ENCODE results near the gene UTS2B.

The UTS2B gene

GRCh38 chr3:191260431-191261303, 69.7 kb downstream of the UTS2B start:
- no peak overlapping the region for H3K27ac ChIP-seq
- TF ChIP-seq, protein P1, sequence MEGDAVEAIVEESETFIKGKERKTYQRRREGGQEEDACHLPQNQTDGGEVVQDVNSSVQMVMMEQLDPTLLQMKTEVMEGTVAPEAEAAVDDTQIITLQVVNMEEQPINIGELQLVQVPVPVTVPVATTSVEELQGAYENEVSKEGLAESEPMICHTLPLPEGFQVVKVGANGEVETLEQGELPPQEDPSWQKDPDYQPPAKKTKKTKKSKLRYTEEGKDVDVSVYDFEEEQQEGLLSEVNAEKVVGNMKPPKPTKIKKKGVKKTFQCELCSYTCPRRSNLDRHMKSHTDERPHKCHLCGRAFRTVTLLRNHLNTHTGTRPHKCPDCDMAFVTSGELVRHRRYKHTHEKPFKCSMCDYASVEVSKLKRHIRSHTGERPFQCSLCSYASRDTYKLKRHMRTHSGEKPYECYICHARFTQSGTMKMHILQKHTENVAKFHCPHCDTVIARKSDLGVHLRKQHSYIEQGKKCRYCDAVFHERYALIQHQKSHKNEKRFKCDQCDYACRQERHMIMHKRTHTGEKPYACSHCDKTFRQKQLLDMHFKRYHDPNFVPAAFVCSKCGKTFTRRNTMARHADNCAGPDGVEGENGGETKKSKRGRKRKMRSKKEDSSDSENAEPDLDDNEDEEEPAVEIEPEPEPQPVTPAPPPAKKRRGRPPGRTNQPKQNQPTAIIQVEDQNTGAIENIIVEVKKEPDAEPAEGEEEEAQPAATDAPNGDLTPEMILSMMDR (conservative IDR thresholded peaks at IDR 0.05): no peak

DNA sequence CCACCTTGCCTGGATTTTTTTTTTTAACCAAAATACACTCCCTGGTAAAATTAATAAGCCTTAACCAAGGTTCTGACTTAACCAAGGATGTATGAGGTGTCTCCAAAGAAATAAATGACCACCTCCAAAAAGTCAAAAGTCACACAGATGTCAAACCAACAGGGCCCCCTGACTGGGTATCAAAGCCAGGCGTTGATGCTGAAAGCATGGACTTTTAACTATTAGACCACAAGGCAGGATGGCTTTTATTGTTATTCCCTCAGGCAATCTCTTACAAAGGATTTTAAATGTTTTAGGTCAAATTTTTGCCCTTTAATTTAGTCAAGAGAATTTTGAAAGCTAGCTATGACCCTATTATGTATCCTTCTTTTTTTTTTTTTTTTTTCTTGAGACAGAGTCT, 70.8 kb downstream of the UTS2B start:
- TF ChIP-seq, protein P1 (conservative IDR thresholded peaks at IDR 0.05): no peak
- H3K27ac ChIP-seq: no peak overlapping the region

DNA sequence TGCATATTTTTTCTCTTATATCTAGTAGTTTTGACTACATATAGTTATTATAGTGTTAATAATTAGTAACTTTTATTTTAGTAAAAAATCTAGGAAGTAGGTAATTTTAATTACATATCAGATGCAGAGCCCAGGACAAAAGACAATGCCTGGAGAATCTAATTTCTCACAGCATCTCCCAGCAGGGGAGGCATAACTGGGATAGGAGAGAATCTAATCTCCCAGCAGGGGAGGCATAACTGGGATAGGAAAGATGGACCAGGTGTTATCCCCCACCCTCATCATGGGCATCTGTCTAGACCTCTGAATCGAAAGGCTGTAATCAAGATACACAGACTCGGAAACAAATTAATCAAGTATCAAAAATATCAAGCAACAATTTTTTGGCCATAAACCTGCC, 73.0 kb downstream of the UTS2B start:
- no peak overlapping the region for H3K27ac ChIP-seq
- TF ChIP-seq, protein P1 (conservative IDR thresholded peaks at IDR 0.05): no peak

- TF ChIP-seq, protein P1 (conservative IDR thresholded peaks at IDR 0.05): no peak
- no peak overlapping the region for H3K27ac ChIP-seq
Observed at GRCh38 chr3:191256405-191256804, 73.9 kb downstream of the UTS2B start.

GRCh38 chr3:191255156-191255555, 75.2 kb downstream of the UTS2B start:
- no peak overlapping the region for H3K27ac ChIP-seq
- TF ChIP-seq, protein P1 (conservative IDR thresholded peaks at IDR 0.05): no peak

- TF ChIP-seq, protein P1 (conservative IDR thresholded peaks at IDR 0.05): no peak
Observed at GRCh38 chr3:191254098-191254873, 76.0 kb downstream of the UTS2B start.

DNA sequence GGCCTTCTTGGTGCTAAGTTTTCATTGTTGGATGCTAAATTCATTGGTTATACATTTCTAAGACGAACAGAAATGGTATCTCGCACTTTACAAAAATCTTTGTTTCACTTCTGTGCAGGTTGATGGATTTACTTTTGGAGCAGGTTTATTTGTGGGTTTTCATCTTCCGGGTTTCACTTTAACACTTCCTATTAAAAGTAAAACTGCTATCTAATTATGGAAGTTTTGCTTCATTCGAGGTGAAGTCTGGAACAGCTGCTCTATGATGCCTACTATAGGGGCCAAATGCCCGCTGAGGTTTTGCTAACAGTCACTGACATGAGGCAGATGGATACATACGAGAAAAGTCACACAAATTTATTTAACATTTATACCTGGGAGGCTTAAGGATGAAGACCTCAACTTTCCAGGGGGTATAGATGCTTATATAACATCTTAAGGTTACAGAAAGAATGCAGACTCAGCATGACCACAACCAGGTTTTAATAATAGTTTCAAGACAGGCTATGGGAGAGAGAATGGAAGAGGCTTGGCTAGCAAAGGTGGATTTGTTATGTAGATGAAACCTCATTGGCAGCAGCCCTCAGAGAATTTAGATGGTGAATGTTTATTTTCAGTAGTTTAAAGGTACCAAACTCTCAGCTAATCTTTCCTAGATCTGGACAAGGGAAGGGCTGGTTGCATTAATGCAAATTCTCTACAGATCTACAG, 77.1 kb downstream of the UTS2B start:
- TF ChIP-seq, protein P1 (conservative IDR thresholded peaks at IDR 0.05): no peak
- H3K27ac ChIP-seq: no peak overlapping the region

More at GRCh38 chr3:191254098-191254873, 76.0 kb downstream of the UTS2B start:
- H3K27ac ChIP-seq: no peak overlapping the region

All from VCaP (cell line).